ENCODE measurements around the gene RBKS.
A peak's percentile ranks its signal among the peaks of the same experiment; 100 is the strongest.
"Not testable (repeated sequence)": the region's sequence is repeated elsewhere in the genome, so short reads cannot be mapped to it uniquely, and the experiment has no call there.

The RBKS gene

GRCh38 chr2:27904405-27904665 lies 14.1 kb upstream of the RBKS start:
- no peak for FAIRE-seq

GRCh38 chr2:27903649-27904404 lies 13.6 kb upstream of the RBKS start:
- no peak for FAIRE-seq

GRCh38 chr2:27903018-27903417 lies 12.8 kb upstream of the RBKS start:
- no peak for FAIRE-seq

GRCh38 chr2:27902098-27902497 lies 11.9 kb upstream of the RBKS start:
- FAIRE-seq, result no peak

- no peak for FAIRE-seq
Measured at GRCh38 chr2:27901234-27901633, 11.0 kb upstream of the RBKS start.

GRCh38 chr2:27897717-27898116 lies 7.5 kb upstream of the RBKS start:
- no peak for FAIRE-seq

- no peak for FAIRE-seq
Measured at GRCh38 chr2:27893006-27893405, 2.8 kb upstream of the RBKS start.

GRCh38 chr2:27891673-27892105 lies 1.5 kb upstream of the RBKS start:
- FAIRE-seq, result no peak

GRCh38 chr2:27890924-27891672 lies 911 bp upstream of the RBKS start:
- no peak for FAIRE-seq

GRCh38 chr2:27889774-27890145 lies 427 bp downstream of the RBKS start:
- no peak for FAIRE-seq

- no peak for FAIRE-seq
Measured at GRCh38 chr2:27888790-27889189, 1.4 kb downstream of the RBKS start.

- FAIRE-seq, result no peak
Measured at GRCh38 chr2:27887830-27888229, 2.4 kb downstream of the RBKS start.

- FAIRE-seq, result no peak
Measured at GRCh38 chr2:27887111-27887510, 3.1 kb downstream of the RBKS start.

- no peak for FAIRE-seq
Measured at GRCh38 chr2:27886322-27886721, 3.9 kb downstream of the RBKS start.

- peak; percentile 39 for FAIRE-seq
Measured at GRCh38 chr2:27885661-27886060, 4.5 kb downstream of the RBKS start.

- FAIRE-seq, result no peak
Measured at GRCh38 chr2:27885234-27885633, 5.0 kb downstream of the RBKS start.

- FAIRE-seq, result no peak
Measured at GRCh38 chr2:27884601-27885000, 5.6 kb downstream of the RBKS start.

GRCh38 chr2:27882584-27882922 lies 7.6 kb downstream of the RBKS start:
- FAIRE-seq, result not testable (repeated sequence)

GRCh38 chr2:27881815-27882583 lies 8.2 kb downstream of the RBKS start:
- not testable (repeated sequence) for FAIRE-seq

GRCh38 chr2:27878825-27879224 lies 11.4 kb downstream of the RBKS start:
- no peak for FAIRE-seq

GRCh38 chr2:27875089-27875881 lies 14.9 kb downstream of the RBKS start:
- no peak for FAIRE-seq

GRCh38 chr2:27873091-27873490 lies 17.1 kb downstream of the RBKS start:
- FAIRE-seq, result no peak

- FAIRE-seq, result no peak
Measured at GRCh38 chr2:27871802-27872201, 18.4 kb downstream of the RBKS start.
